Erythroblast (primary cell): ENCODE data around the gene INTS12.

Source experiments
- GATA1 ChIP-seq: IDR thresholded peaks from 2 replicates; pipeline ENCODE4 v1.6.1; 2011; ENCODE audit warnings: low read depth, mild to moderate bottlenecking, control low read depth, low read length, moderate library complexity
- POLR2A ChIP-seq: IDR thresholded peaks from 2 replicates; pipeline ENCODE4 v1.6.1; 2011; ENCODE audit warnings: mild to moderate bottlenecking, low read length

- TF ChIP-seq POLR2A (no peak), GATA1 (no peak)
These were observed 7.3 kb upstream of the INTS12 start for GRCh38 chr4:105715692-105716278.
